Natural killer cell (primary cell): ENCODE results near the gene AP2B1. TPM values are rescaled to one million over a fixed set of nuclear protein-coding genes. Genes with fewer than 3 reads are reported as not detected.

ENCODE experiments used
- ATAC-seq, 3 donors: fragments of 150-1000 bp in 2 of 3; fragments of 200-7000 bp in 1 of 3; cut with Tn5 transposase; 1 replicate in 1 of 3; 2 replicates in 2 of 3; pipeline ENCODE4 v1.10.0; 2021; ENCODE audit warnings: mild to moderate bottlenecking in 2 of 3, moderate library complexity in 2 of 3
- DNase-seq, 2 donors: peaks; one replicate each; pipeline versions ENCODE4 v3.0.0 to v3.0.0-alpha.2; 2013 to 2021; ENCODE audit warnings: mixed read lengths in 1 of 2
- H3K27ac ChIP-seq: one replicate; pipeline ENCODE4 v1.5.1; 2013; ENCODE audit warnings: mild to moderate bottlenecking, low read length
- H3K27me3 ChIP-seq: one replicate; pipeline ENCODE4 v1.6.1; 2013; ENCODE audit warnings: low read length; ENCODE audit not compliant: control insufficient read depth, insufficient read depth
- H3K36me3 ChIP-seq: one replicate; pipeline ENCODE4 v1.6.1; 2013; ENCODE audit warnings: low read length; ENCODE audit not compliant: control insufficient read depth, insufficient read depth
- H3K4me1 ChIP-seq: one replicate; pipeline ENCODE4 v1.6.1; 2013; ENCODE audit warnings: low read length; ENCODE audit not compliant: control insufficient read depth, insufficient read depth
- H3K4me3 ChIP-seq: one replicate; pipeline ENCODE4 v1.5.1; 2013; ENCODE audit warnings: low read length
- H3K9me3 ChIP-seq: one replicate; pipeline ENCODE4 v1.6.1; 2013; ENCODE audit warnings: low read length; ENCODE audit not compliant: control insufficient read depth, insufficient read depth
- H3K27ac Mint-ChIP-seq, 2 donors: one replicate each; pipeline ENCODE4 v1.8.0; 2022; ENCODE audit warnings: mild to moderate bottlenecking in 2 of 2, mixed read lengths in 2 of 2, moderate library complexity in 1 of 2
- H3K27me3 Mint-ChIP-seq, 2 donors: one replicate each; pipeline ENCODE4 v1.8.0; 2022; ENCODE audit warnings: low read depth in 2 of 2, mixed read lengths in 2 of 2
- H3K36me3 Mint-ChIP-seq: one replicate; pipeline ENCODE4 v1.8.0; 2022; ENCODE audit warnings: mixed read lengths
- H3K4me1 Mint-ChIP-seq, 2 donors: one replicate each; pipeline ENCODE4 v1.8.0; 2022; ENCODE audit warnings: mixed read lengths in 2 of 2
- H3K4me3 Mint-ChIP-seq: one replicate; pipeline ENCODE4 v1.8.0; 2022; ENCODE audit warnings: mild to moderate bottlenecking, moderate library complexity, mixed read lengths
- H3K9me3 Mint-ChIP-seq, 2 donors: one replicate each; pipeline ENCODE4 v1.8.0; 2022; ENCODE audit warnings: mixed read lengths in 2 of 2
- WGBS: methylation state at CpG from one replicate; pipeline ENCODE4 v1.1.7; 2013; ENCODE audit warnings: missing lambda C conversion rate; ENCODE audit not compliant: insufficient coverage; 5-methylcytosine and 5-hydroxymethylcytosine counted together
- intact Hi-C: fragments of 100-400 bp; cut with micrococcal nuclease; formaldehyde crosslinking; loops from one replicate; pipeline ENCODE4 v1.14.2; 2022
- total RNA-seq, 4 donors: library from RNA; stranded (reverse); fragments of 120-200 nt in 1 of 4; gene quantifications; one replicate each; pipeline versions ENCODE4 v1.2.3 to v1.2.4, GENCODE V29; 2013 to 2022
- TF ChIP-seq, protein P1 (sequence below): fragments of 200-600 bp; IDR thresholded peaks from one replicate; pipeline ENCODE4 v1.8.0; 2022; ENCODE audit warnings: antibody characterized with exemption

The AP2B1 gene
- total RNA-seq, 3 donors from 2014 or later (not counting 1 experiment from before 2014, with no cell fraction given) = 111 to 148 (median 139) TPM

DNA sequence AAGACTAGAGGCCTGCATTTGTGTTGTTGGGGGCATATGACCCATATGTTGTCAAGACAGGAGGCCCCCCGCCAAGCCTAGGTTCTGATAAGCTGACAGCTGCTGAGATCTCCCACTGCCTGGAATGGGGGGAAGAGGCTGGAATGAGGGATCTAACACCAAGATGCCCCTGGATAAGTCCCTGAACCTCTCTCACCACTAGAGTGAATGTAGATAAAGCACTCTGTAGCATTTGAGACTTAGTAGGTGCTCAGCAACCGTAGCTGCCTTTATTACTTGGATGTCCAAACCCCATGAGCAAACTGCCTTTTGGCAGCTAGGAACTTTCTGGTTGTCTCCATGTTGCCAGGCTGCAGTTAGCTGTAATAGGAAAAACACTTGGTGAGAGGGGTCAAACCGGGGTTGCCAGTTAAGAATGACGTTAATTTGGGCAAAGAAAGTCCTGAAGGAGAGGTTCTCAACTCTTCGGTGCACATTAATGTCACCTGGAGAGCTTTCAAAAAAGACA, 139.9 kb downstream of the AP2B1 start:
- no peak overlapping the region for H3K4me3 ChIP-seq
- no peaks in the 10 kb centered on the region for H3K9me3 Mint-ChIP-seq
- H3K36me3 ChIP-seq = peaks cover 44% of the 10 kb centered on the region
- H3K27me3 Mint-ChIP-seq = no peaks in the 10 kb centered on the region
- TF ChIP-seq, protein P1, sequence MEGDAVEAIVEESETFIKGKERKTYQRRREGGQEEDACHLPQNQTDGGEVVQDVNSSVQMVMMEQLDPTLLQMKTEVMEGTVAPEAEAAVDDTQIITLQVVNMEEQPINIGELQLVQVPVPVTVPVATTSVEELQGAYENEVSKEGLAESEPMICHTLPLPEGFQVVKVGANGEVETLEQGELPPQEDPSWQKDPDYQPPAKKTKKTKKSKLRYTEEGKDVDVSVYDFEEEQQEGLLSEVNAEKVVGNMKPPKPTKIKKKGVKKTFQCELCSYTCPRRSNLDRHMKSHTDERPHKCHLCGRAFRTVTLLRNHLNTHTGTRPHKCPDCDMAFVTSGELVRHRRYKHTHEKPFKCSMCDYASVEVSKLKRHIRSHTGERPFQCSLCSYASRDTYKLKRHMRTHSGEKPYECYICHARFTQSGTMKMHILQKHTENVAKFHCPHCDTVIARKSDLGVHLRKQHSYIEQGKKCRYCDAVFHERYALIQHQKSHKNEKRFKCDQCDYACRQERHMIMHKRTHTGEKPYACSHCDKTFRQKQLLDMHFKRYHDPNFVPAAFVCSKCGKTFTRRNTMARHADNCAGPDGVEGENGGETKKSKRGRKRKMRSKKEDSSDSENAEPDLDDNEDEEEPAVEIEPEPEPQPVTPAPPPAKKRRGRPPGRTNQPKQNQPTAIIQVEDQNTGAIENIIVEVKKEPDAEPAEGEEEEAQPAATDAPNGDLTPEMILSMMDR = no peak
- H3K4me1 Mint-ChIP-seq = peaks cover 10 to 12% of the 10 kb centered on the region in 2 donors
- H3K9me3 ChIP-seq = no peaks in the 10 kb centered on the region
- no peak for ATAC-seq
- intact Hi-C loops = no loop called here
- peaks cover 13% of the 10 kb centered on the region for H3K4me1 ChIP-seq
- no peak overlapping the region for H3K27ac Mint-ChIP-seq
- no peaks in the 10 kb centered on the region for H3K27me3 ChIP-seq
- 96% methylated on average over 5 of the region's 5 CpGs for WGBS
- no peak overlapping the region for H3K27ac ChIP-seq
- no peak overlapping the region for H3K4me3 Mint-ChIP-seq
- H3K36me3 Mint-ChIP-seq = peaks cover 32% of the 10 kb centered on the region
- DNase-seq = no peak

DNA sequence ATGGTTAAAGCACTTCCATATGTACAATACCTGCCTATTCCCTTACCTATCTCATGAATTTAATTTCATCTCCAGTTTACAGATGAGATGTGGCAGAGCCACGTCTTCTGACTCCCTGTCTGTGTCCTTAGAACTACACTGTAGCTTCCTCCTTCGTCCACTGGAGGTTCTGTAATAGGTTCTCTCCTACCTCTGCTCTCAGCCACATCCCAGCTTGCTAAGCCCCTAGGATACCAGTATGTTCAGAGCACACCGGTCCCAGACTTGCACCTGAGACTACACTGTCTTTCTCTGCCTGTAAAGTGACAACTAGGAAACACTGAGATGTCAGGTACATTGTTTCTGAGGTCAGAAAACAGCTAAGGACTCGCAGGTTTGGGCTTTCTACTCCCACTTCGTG, 140.5 kb downstream of the AP2B1 start:
- no peak overlapping the region for H3K4me3 Mint-ChIP-seq
- no peak overlapping the region for H3K27ac ChIP-seq
- ATAC-seq (no peak), DNase-seq (no peak)
- 96% methylated on average over 5 of the region's 5 CpGs for WGBS
- H3K27ac Mint-ChIP-seq = no peak overlapping the region
- H3K27me3 ChIP-seq = no peaks in the 10 kb centered on the region
- no peaks in the 10 kb centered on the region for H3K9me3 Mint-ChIP-seq
- H3K4me3 ChIP-seq = no peak overlapping the region
- H3K27me3 Mint-ChIP-seq = no peaks in the 10 kb centered on the region
- TF ChIP-seq, protein P1 = no peak
- H3K36me3 Mint-ChIP-seq = peaks cover 32% of the 10 kb centered on the region
- no peaks in the 10 kb centered on the region for H3K9me3 ChIP-seq
- H3K4me1 Mint-ChIP-seq = peaks cover 10 to 12% of the 10 kb centered on the region in 2 donors
- peaks cover 44% of the 10 kb centered on the region for H3K36me3 ChIP-seq
- peaks cover 16% of the 10 kb centered on the region for H3K4me1 ChIP-seq
- intact Hi-C loops = no loop called here

DNA sequence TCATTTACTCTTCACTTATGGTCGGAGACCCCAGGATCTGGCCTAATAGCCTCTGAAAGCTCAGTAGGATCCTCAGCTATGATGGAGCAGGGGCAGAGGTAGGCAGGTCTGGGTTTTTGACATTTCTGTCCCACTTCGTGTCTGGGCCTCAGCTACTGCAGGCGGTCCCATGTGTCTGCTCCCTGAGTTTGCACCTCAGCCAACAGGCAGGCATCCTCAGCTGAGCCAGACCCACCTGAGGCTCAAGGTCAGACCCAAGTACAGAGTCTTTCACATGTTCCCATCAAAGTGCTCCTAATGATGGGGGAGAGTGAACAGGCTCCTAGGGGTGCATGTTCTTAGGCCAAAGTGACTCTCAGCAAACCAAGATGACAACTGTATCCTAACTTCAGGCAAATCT, 141.4 kb downstream of the AP2B1 start:
- Mint-ChIP-seq H3K27me3 (no peaks in the 10 kb centered on the region), H3K4me1 (peaks cover 10 to 12% of the 10 kb centered on the region in 2 donors), H3K36me3 (peaks cover 29% of the 10 kb centered on the region), H3K27ac (no peak overlapping the region), H3K4me3 (no peak overlapping the region), H3K9me3 (no peaks in the 10 kb centered on the region)
- TF ChIP-seq, protein P1 = no peak
- Histone ChIP-seq H3K27me3 (no peaks in the 10 kb centered on the region), H3K4me3 (no peak overlapping the region), H3K27ac (no peak overlapping the region), H3K9me3 (no peaks in the 10 kb centered on the region), H3K4me1 (peaks cover 16% of the 10 kb centered on the region), H3K36me3 (peaks cover 35% of the 10 kb centered on the region)
- no peak for ATAC-seq
- WGBS = 98% methylated on average over 3 of the region's 3 CpGs
- intact Hi-C loops = no loop called here
- no peak for DNase-seq

DNA sequence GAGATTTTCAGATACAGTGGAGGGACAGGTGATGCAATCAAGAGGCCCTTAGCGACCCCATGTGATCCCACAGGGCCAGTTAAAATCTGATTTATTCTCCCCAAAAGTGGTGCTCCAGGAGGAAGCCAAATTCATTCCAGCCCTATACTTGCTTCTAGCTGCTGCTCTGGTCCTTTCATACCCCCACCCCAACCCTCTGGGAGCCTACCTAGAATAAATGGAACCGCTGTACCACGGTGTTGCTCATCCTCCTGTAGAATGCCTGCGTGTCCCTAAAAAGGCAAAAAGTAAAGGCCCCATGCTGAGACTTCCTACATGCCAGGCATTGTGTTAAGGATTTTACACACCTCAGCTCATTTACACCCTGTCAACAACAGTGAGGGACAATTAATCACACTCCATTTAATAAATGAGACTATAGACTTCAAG, 142.3 kb downstream of the AP2B1 start:
- WGBS = 95% methylated on average over 4 of the region's 4 CpGs
- intact Hi-C loops = no loop called here
- Mint-ChIP-seq H3K36me3 (peaks cover 20% of the 10 kb centered on the region), H3K27ac (no peak overlapping the region), H3K9me3 (no peaks in the 10 kb centered on the region), H3K27me3 (no peaks in the 10 kb centered on the region), H3K4me1 (peaks cover 10 to 12% of the 10 kb centered on the region in 2 donors), H3K4me3 (peak overlapping the region; percentile 53)
- H3K27ac ChIP-seq = no peak overlapping the region
- no peaks in the 10 kb centered on the region for H3K27me3 ChIP-seq
- peaks cover 16% of the 10 kb centered on the region for H3K4me1 ChIP-seq
- H3K4me3 ChIP-seq = no peak overlapping the region
- no peak for DNase-seq
- H3K9me3 ChIP-seq = no peaks in the 10 kb centered on the region
- H3K36me3 ChIP-seq = peaks cover 27% of the 10 kb centered on the region
- no peak for ATAC-seq
- TF ChIP-seq, protein P1 = no peak
